SK-N-MC (cell line): ENCODE results near the gene KLK2.
"Not testable (repeated sequence)": the region's sequence is repeated elsewhere in the genome, so short reads cannot be mapped to it uniquely, and the experiment has no call there.

ENCODE experiments used
- DNase-seq: peaks from one replicate; pipeline ENCODE4 v3.0.0-alpha.2; 2011; ENCODE audit warnings: low read depth, low spot score
- H3K27ac ChIP-seq: fragments of 200-600 bp; sonication (generic); 2 replicates; pipeline ENCODE4 v1.5.1; 2016; ENCODE audit warnings: mixed run types
- H3K36me3 ChIP-seq: fragments of 200-600 bp; sonication (generic); 2 replicates; pipeline ENCODE4 v1.6.1; 2017; ENCODE audit warnings: antibody characterized with exemption, low read length, mixed read lengths; ENCODE audit not compliant: insufficient read depth
- H3K4me3 ChIP-seq: fragments of 200-600 bp; sonication (generic); 2 replicates; pipeline ENCODE4 v1.5.1; 2016
- H3K9ac ChIP-seq: fragments of 200-600 bp; sonication (generic); 2 replicates; pipeline ENCODE4 v1.8.0; 2017; ENCODE audit warnings: mixed run types, mixed read lengths; ENCODE audit not compliant: insufficient read length
- H3K9me3 ChIP-seq: fragments of 200-600 bp; sonication (generic); 2 replicates; pipeline ENCODE4 v1.6.1; 2017; ENCODE audit warnings: low read depth, mild to moderate bottlenecking, antibody characterized with exemption, low read length, moderate library complexity, mixed read lengths
- EZH2 ChIP-seq: fragments of 200-600 bp; sonication (generic); IDR thresholded peaks from one replicate; pipeline ENCODE4 v1.6.1; 2017; ENCODE audit warnings: antibody characterized with exemption
- FOXP2 ChIP-seq: optimal IDR thresholded peaks from 2 replicates; pipeline ENCODE3; 2011; ENCODE audit warnings: mild to moderate bottlenecking, moderate library complexity; ENCODE audit not compliant: insufficient read depth; ENCODE audit errors: extremely low read length, control extremely low read depth
- POLR2AphosphoS5 ChIP-seq: IDR thresholded peaks from 2 replicates; pipeline ENCODE4 v1.6.1; 2012; ENCODE audit warnings: mild to moderate bottlenecking, low read depth, low read length, borderline replicate concordance

Gene KLK2

DNA sequence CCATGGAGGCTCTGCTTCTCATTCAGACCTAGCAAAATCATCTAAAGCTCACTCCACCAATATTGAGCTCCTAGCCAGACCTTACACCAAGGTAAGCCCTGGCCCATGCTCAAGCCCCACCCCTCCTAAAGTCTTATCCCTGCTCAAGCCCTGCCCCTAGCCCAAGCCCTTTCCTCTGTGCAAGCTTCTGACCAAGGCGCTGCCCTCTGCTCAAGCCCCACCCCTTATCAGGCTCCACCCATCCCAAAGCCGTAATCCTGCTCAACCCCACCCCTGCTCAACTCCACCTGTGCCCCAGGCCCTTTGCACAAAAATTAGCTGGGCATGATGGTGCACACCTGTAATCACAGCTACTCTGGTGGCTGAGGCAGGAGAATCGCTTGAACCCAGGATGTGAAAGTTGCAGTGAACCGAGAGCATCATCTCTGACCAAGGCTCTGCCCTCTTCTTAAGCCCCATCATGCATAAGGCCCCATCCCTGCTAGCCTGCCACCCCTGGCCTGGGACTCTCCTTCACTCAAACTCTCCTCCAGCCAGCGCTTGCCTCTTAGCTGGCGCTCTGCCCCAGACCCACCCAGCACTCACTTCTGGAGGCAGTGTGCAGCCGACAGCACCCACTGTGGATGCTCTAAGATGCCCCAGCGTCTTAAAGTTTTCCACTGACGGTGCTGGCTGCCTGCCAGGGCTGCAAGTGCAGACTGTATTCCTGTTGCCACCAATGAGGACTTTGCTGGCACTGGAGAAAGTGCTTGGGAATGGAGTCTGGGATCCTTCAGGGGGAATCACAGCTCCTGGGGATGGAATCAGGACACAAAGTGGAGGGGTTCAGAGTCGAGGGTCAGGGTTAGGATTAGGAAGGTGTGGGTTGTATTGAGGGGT is 21.5 kb downstream of the KLK2 start:
- Histone ChIP-seq H3K9ac (no peak overlapping the region), H3K36me3 (no peaks in the 10 kb centered on the region), H3K27ac (no peak overlapping the region), H3K9me3 (no peaks in the 10 kb centered on the region), H3K4me3 (no peak overlapping the region)
- no peak for DNase-seq
- TF ChIP-seq POLR2AphosphoS5, result no peak
- no peak for TF ChIP-seq FOXP2
- no peak for TF ChIP-seq EZH2

GRCh38 chr19:50896089-50896590 is 22.9 kb downstream of the KLK2 start:
- not testable (repeated sequence) for H3K27ac ChIP-seq, H3K36me3 ChIP-seq, H3K9ac ChIP-seq, DNase-seq, H3K4me3 ChIP-seq, H3K9me3 ChIP-seq

DNA sequence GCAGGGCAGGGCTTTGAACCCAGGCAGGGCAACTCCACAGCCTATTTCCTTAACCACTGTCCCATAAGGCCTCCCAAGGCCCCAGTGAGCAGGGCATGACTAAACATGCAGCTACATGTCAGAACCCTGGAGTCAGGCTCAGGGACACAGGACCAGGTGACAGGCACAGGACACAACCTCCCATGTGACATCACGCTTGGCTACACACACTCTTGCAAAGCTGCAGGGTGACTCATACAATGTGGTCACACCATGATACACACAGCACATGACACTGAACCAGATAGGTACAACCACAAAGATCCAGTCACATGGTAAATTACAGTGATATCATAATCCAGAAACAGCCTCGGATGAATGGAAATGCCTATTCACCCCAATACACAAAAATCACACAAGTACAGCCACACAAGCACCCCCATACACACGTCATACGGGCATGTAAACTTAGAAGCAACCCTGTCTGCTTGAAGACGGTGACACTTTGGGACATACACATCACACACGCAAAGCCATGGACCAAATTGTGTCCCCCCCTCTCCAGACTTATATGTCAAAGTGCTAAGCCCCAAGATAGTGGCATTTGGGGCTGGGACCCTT is 23.5 kb downstream of the KLK2 start:
- Histone ChIP-seq H3K9me3 (no peaks in the 10 kb centered on the region), H3K9ac (no peak overlapping the region), H3K27ac (no peak overlapping the region), H3K4me3 (no peak overlapping the region), H3K36me3 (no peaks in the 10 kb centered on the region)
- no peak for DNase-seq
- TF ChIP-seq FOXP2 (no peak), EZH2 (no peak)

DNA sequence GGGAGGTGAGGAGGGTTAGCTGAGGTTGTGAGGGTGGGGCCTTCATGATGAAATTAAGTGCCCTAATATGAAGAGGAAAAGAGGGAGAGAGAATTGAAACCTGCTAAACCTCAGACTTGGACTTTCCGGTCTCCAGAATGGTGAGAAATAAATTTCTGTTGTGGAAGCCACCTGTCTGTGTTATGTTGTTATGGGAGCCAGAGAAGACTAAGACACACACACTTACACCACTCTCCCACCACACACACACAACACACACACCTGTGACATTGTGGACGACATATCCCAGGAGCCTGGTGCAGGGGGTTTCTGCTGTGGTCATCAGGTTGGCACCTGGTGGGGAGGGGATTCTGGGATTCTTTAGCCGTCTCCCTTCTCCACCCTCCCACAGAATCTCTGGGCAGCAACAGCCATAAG is 24.0 kb downstream of the KLK2 start:
- Histone ChIP-seq H3K9me3 (no peaks in the 10 kb centered on the region), H3K27ac (no peak overlapping the region), H3K36me3 (no peaks in the 10 kb centered on the region), H3K4me3 (no peak overlapping the region), H3K9ac (no peak overlapping the region)
- TF ChIP-seq POLR2AphosphoS5, result no peak
- no peak for TF ChIP-seq EZH2
- TF ChIP-seq FOXP2, result no peak
- DNase-seq, result no peak

DNA sequence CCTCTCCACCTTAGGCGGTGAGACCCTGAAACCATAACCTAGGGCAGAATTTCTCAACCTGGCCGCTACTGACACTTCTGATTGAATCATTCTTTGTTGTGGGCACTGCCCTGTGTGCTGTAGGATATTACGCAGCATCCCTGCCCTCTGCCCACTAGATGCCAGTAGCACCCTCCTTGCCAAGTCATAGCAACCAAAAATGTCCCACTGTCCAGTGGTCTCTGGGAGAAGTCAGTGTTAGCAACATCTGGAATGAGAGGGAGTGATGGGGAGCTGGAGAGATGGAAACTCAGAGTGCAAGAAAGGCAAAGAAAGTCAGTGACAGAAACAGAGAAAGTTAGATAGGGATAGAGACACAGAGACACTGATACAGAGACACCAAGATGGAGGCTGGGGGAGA is 24.4 kb downstream of the KLK2 start:
- H3K9me3 ChIP-seq, result no peaks in the 10 kb centered on the region
- H3K9ac ChIP-seq, result no peak overlapping the region
- no peaks in the 10 kb centered on the region for H3K36me3 ChIP-seq
- no peak for TF ChIP-seq FOXP2
- TF ChIP-seq POLR2AphosphoS5, result no peak
- TF ChIP-seq EZH2, result no peak
- no peak for DNase-seq
- no peak overlapping the region for H3K4me3 ChIP-seq
- H3K27ac ChIP-seq, result no peak overlapping the region

DNA sequence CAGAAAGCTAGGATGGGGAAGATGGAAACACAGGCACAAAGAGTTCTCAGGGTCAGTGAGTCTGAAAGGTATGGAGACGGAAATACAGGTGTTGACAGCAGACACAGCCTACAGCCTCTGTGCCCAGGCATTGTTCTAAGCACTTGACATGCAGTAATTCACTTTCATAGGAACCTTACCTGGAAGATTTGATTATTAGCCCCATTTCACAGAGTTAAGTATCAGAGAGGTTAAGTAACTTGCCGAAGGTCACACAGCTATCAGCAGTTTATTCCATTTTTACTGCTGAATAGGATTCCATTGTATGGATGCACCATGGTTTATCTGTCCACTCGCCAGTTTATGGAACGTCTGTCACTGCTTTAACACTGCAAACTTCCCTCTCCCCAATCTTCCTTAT is 24.8 kb downstream of the KLK2 start:
- H3K4me3 ChIP-seq, result no peak overlapping the region
- TF ChIP-seq FOXP2 (no peak), EZH2 (no peak), POLR2AphosphoS5 (no peak)
- H3K9me3 ChIP-seq, result no peaks in the 10 kb centered on the region
- H3K36me3 ChIP-seq, result no peaks in the 10 kb centered on the region
- no peak overlapping the region for H3K9ac ChIP-seq
- no peak overlapping the region for H3K27ac ChIP-seq
- DNase-seq, result no peak

GRCh38 chr19:50899569-50899968 is 26.3 kb downstream of the KLK2 start:
- Histone ChIP-seq H3K9ac (no peak overlapping the region), H3K36me3 (no peaks in the 10 kb centered on the region), H3K4me3 (no peak overlapping the region), H3K9me3 (no peaks in the 10 kb centered on the region), H3K27ac (no peak overlapping the region)
- TF ChIP-seq EZH2 (no peak), POLR2AphosphoS5 (no peak), FOXP2 (no peak)
- no peak for DNase-seq

DNA sequence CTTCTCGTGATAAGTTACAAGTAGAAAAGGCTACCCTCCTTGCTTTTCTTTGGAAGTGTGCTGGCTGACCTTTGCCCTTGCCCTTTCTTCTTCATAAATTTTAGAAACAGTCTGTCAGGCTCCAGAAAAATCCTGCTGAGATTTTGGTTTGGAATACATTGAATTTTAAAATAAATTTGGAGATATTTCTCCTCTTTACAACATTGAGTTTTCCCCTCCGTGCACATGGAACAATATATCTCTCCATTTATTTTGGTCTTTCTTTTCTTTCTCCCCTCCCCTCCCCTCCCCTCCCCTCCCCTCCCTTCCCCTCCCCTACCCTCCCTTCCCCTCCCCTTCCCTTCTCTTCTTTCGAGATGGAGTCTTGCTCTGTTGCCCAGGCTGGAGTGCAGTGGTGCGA is 29.4 kb downstream of the KLK2 start:
- DNase-seq, result no peak
- no peak overlapping the region for H3K9ac ChIP-seq
- no peak overlapping the region for H3K27ac ChIP-seq
- TF ChIP-seq EZH2 (no peak), POLR2AphosphoS5 (no peak), FOXP2 (no peak)
- H3K9me3 ChIP-seq, result no peaks in the 10 kb centered on the region
- no peak overlapping the region for H3K4me3 ChIP-seq
- no peaks in the 10 kb centered on the region for H3K36me3 ChIP-seq

- Histone ChIP-seq H3K27ac (no peak overlapping the region), H3K36me3 (no peaks in the 10 kb centered on the region), H3K9ac (no peak overlapping the region), H3K4me3 (no peak overlapping the region), H3K9me3 (no peaks in the 10 kb centered on the region)
- DNase-seq, result no peak
- TF ChIP-seq EZH2 (no peak), POLR2AphosphoS5 (no peak), FOXP2 (no peak)
Observed at GRCh38 chr19:50906217-50906616, 33.0 kb downstream of the KLK2 start.
